ENCODE data around the gene NAA80. TPM values are rescaled to one million over a fixed set of nuclear protein-coding genes. Genes with fewer than 3 reads are reported as not detected.

NAA80 gene
- total and polyA plus RNA-seq, 8 donors: 3.1 to 107 (median 17.0) TPM

DNA sequence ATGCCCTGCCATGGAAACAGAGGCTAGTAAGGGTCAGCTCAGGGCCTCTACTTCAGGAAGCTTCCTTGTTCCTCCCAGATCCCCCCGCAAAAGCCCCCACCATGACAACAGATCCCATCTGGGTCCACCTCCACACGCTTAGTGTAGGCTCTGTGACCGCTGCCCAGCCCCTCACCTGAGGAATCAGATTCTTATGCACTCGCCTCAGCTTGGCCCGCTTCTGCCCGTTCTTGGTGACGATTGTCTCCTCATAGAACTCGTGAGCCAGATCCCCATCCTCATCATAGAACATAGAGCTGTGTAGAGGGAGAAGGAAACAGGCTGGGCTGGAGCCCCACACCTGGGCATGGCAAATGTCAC is 27.0 kb upstream of the NAA80 start:
- TF ChIP-seq POLR2AphosphoS5 (IDR thresholded peaks at IDR 0.05): no peak
- TF ChIP-seq, protein P1, sequence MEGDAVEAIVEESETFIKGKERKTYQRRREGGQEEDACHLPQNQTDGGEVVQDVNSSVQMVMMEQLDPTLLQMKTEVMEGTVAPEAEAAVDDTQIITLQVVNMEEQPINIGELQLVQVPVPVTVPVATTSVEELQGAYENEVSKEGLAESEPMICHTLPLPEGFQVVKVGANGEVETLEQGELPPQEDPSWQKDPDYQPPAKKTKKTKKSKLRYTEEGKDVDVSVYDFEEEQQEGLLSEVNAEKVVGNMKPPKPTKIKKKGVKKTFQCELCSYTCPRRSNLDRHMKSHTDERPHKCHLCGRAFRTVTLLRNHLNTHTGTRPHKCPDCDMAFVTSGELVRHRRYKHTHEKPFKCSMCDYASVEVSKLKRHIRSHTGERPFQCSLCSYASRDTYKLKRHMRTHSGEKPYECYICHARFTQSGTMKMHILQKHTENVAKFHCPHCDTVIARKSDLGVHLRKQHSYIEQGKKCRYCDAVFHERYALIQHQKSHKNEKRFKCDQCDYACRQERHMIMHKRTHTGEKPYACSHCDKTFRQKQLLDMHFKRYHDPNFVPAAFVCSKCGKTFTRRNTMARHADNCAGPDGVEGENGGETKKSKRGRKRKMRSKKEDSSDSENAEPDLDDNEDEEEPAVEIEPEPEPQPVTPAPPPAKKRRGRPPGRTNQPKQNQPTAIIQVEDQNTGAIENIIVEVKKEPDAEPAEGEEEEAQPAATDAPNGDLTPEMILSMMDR (IDR thresholded peaks at IDR 0.05): no peak
- no peak for TF ChIP-seq POLR2A (IDR thresholded peaks at IDR 0.05)
- TF ChIP-seq EP300 (IDR thresholded peaks at IDR 0.05): no peak
- H3K36me3 ChIP-seq: peaks cover 30 to 43% (median 40%) of the 10 kb centered on the region in 4 donors
- intact Hi-C loops (cut with DNase I; ENCODE audit: low total_unique reads): no loop called here
- 90 to 92% (median 92%) methylated on average over 8 of the region's 8 CpGs for WGBS, 5 donors
- no peaks in the 10 kb centered on the region for H3K9me3 ChIP-seq
- H3K4me3 ChIP-seq: no peak overlapping the region
- H3K27me3 ChIP-seq: no peaks in the 10 kb centered on the region
- H3K4me1 ChIP-seq: peaks cover 29 to 74% (median 60%) of the 10 kb centered on the region in 4 donors
- H3K27ac ChIP-seq: peak overlapping the region in 1 of 5 donors; percentile 95
- no peak for DNase-seq

DNA sequence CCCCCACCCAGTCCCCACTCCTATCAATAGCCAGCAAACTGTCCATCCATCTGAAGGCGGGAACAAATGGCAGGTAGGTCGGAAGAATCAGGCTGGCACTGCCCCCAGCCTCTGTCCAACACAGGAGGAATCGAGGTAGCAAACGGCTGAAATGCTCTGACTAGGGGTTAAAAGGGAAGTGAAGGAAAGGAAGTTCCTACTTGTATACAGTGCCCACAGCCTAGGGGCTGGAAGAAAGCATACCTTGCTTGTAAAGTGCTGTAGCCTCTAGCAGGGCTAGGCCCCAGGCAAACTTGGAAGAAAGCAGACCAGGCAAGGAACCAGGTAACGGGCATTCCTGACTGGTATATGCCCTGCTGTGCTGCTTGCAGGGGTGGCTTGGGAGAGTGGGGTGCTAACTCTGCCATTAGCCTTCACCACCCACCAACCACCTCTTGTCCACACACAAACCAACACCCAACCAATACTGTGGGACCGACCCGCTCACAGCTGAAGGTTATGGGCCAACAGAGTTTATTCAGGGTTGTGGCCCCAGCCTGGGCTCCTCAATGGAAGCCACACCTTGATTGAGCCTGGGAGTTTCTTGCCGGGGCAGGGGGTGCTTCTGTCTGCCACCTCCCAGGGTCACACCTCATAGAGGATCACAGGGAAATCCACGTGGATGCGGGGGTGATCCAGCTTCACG is 26.4 kb upstream of the NAA80 start:
- Histone ChIP-seq H3K27me3 (no peaks in the 10 kb centered on the region), H3K9me3 (no peaks in the 10 kb centered on the region), H3K4me3 (no peak overlapping the region), H3K27ac (peak overlapping the region in 3 of 5 donors; percentile 94 to 96 (median 95)), H3K36me3 (peaks cover 25 to 37% (median 34%) of the 10 kb centered on the region in 4 donors), H3K4me1 (peaks cover 30 to 75% (median 60%) of the 10 kb centered on the region in 4 donors)
- DNase-seq: no peak
- TF ChIP-seq EP300 (IDR thresholded peaks at IDR 0.05) (no peak), POLR2AphosphoS5 (IDR thresholded peaks at IDR 0.05) (no peak), POLR2A (IDR thresholded peaks at IDR 0.05) (no peak)
- TF ChIP-seq, protein P1 (IDR thresholded peaks at IDR 0.05): no peak
- 75 to 89% (median 86%) methylated on average over 11 of the region's 11 CpGs for WGBS, 5 donors
- intact Hi-C loops (cut with DNase I; ENCODE audit: low total_unique reads): no loop called here

DNA sequence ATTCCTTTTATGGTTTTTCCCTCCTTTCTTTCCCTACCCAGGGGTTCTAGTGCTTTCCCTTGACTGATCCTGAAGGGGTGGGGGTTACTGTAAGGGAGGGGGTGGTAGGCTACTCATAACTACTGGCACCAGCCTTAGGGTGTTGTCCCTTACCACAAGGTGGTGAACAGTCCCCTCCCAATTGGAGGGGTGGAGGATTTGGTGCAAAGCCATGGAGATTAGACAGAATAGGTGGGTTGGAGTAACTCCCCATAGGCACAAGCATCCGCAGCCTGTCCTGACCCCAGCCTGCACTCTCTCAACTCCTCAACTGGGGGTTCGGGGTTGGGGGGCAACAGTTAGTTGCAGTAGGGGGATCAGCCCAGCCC is 25.9 kb upstream of the NAA80 start:
- Histone ChIP-seq H3K4me3 (no peak overlapping the region), H3K9me3 (no peaks in the 10 kb centered on the region), H3K27me3 (no peaks in the 10 kb centered on the region), H3K27ac (peak overlapping the region in 4 of 5 donors; percentile 94 to 96 (median 96)), H3K36me3 (peaks cover 20 to 32% (median 29%) of the 10 kb centered on the region in 4 donors), H3K4me1 (peaks cover 35 to 81% (median 66%) of the 10 kb centered on the region in 4 donors)
- DNase-seq: no peak
- intact Hi-C loops (cut with DNase I; ENCODE audit: low total_unique reads): no loop called here
- WGBS, 5 donors: 67 to 92% (median 78%) methylated on average over 1 to 2 of the region's 2 CpGs
- TF ChIP-seq POLR2A (IDR thresholded peaks at IDR 0.05) (no peak), EP300 (IDR thresholded peaks at IDR 0.05) (no peak), POLR2AphosphoS5 (IDR thresholded peaks at IDR 0.05) (no peak)
- TF ChIP-seq, protein P1 (IDR thresholded peaks at IDR 0.05): no peak

DNA sequence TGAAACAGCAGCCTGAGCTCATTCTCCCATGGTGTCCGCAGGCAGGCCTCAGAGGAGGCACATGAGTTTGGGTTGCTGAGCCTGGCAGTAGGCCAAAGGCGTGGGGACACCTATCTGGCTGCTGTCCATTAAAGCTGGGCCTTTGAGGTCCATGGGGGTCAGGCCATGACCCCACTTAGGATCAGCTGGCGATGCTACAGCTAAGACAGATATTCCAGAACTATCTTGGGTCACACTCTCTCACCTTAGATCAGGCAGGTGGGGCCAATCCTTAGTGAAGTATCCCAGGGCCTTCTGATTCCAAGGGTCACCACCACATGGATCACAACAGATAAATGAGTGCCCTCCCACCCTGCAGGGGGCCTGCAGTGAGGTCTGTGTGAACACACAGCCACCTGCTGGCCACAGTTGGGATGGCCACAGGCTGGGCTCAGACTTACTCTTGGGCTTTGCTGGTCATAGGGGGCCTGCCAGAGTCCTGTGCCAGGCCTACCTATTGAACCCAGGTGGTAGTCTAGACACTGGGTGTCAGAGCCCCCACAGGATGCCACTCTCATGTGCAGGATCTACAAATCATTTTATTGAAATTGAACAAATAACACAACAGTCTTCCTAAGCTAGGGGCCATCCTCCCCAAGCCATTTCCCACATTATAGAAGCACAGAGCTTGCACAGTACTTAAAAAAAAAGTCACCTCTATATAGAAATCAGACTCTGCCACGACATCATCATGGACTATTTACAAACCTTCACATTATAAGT is 25.3 kb upstream of the NAA80 start:
- intact Hi-C loops (cut with DNase I; ENCODE audit: low total_unique reads): no loop called here
- Histone ChIP-seq H3K4me1 (peaks cover 41 to 86% (median 71%) of the 10 kb centered on the region in 4 donors), H3K4me3 (no peak overlapping the region), H3K27me3 (no peaks in the 10 kb centered on the region), H3K27ac (peak overlapping the region; percentile 33 to 96 (median 95)), H3K36me3 (peaks cover 14 to 30% (median 25%) of the 10 kb centered on the region in 4 donors), H3K9me3 (no peaks in the 10 kb centered on the region)
- WGBS, 5 donors: 43 to 47% (median 45%) methylated on average over 4 of the region's 4 CpGs
- DNase-seq: peak; percentile 69 to 87
- TF ChIP-seq EP300 (IDR thresholded peaks at IDR 0.05): no peak
- peak in 1 of 3 donors; percentile 5 for TF ChIP-seq POLR2AphosphoS5 (IDR thresholded peaks at IDR 0.05)
- no peak for TF ChIP-seq POLR2A (IDR thresholded peaks at IDR 0.05)
- TF ChIP-seq, protein P1 (IDR thresholded peaks at IDR 0.05): peak in 5 of 7 experiments; percentile 80 to 89 (median 83)
